Measurements from ENCODE around the gene RHOA. TPM values are rescaled to one million over a fixed set of nuclear protein-coding genes. Genes with fewer than 3 reads are reported as not detected.

The RHOA gene
- total and polyA plus RNA-seq, 2 of the 13 experiments (the other 11 are each of a cell fraction or from before 2014, with no cell fraction given), result 131 to 177 TPM

- FAIRE-seq (peak; percentile 93), DNase-seq (ENCODE audit: low spot score) (peak; percentile 89), ATAC-seq (peak; percentile 92)
- Histone ChIP-seq H3K27me3 (ENCODE audit: control insufficient read depth in 1 of 2, insufficient read depth in 2 of 2, low read length in 2 of 2) (no peaks in the 10 kb centered on the region), H3K9me3 (ENCODE audit: low read length) (no peaks in the 10 kb centered on the region), H3K36me3 (replicated peaks in 1 of 2; ENCODE audit: control insufficient read depth in 1 of 2, insufficient read depth in 2 of 2, low read length in 2 of 2) (peaks cover 3 to 9% of the 10 kb centered on the region in 2 experiments; a peak in 2 of 5 replicates), H2AFZ (ENCODE audit: low read length) (peak within 1 kb of the TSS; percentile 20), H3K4me1 (ENCODE audit: insufficient read depth, low read length) (peaks cover 44% of the 10 kb centered on the region), H3K27ac (ENCODE audit: extremely low read length, insufficient read depth, low read length) (peak within 1 kb of the TSS; percentile 93), H3K79me2 (ENCODE audit: insufficient read depth, low read length) (peaks cover 18% of the 10 kb centered on the region), H3K9ac (ENCODE audit: insufficient read depth, low read depth, low read length) (peak within 1 kb of the TSS; percentile 81), H3K4me3 (replicated peaks in 1 of 3; ENCODE audit: insufficient read depth in 1 of 3, low read depth in 2 of 3, low read length in 3 of 3) (peak within 1 kb of the TSS; percentile 76 to 90 (median 82)), H4K20me1 (ENCODE audit: insufficient read depth, low read length) (no peaks in the 10 kb centered on the region), H3K4me2 (ENCODE audit: low read depth, low read length) (peak within 1 kb of the TSS; percentile 89)
- 0% methylated on average over 6 of the region's 70 CpGs for WGBS (ENCODE audit: low lambda C conversion rate)
- in situ Hi-C loops (cut with HindIII; ENCODE audit: extremely low pct_ligation_motif_present, low pct_unique_long_range_greater_than_20kb) (loop anchor here (25.0 kb wide), 1 partner anchor 97 kb away; the partner anchor contains the start of gene NICN1), intact Hi-C loops (cut with micrococcal nuclease; ENCODE audit: unreplicated experiment) (loop anchor here (1.0 kb wide), 3 partner anchors 18 to 109 kb away; partner anchors contain the start of genes GPX1 and TCTA)
- CTCF ChIA-PET (ENCODE audit: low intra/inter-chr PET ratio, low total read pairs), result interaction anchor here (1.0 to 2.0 kb wide), 5 partner anchors 9 to 169 kb away, joined by 3 to 7 read pairs (median 5); partner anchors contain the start of genes AMT, GPX1 and KLHDC8B
- TSS peak; percentile 95 for BruUV-seq (replicated peaks)
- POLR2A ChIA-PET, result interaction anchor here (0.5 to 3.0 kb wide), 44 partner anchors 9 to 677 kb away, joined by 3 to 134 read pairs (median 5); partner anchors contain the start of genes AMT, CELSR3, DAG1 and GPX1
- TF ChIP-seq PREB (CRISPR knock-in tag; IDR thresholded peaks at IDR 0.05), result no peak
- no peak for TF ChIP-seq U2AF1 (optimal IDR thresholded peaks at IDR 0.05; ENCODE audit: low read depth, low read length)
- peak; percentile 99 for TF ChIP-seq IKZF4 (CRISPR knock-in tag; IDR thresholded peaks at IDR 0.05; ENCODE audit: borderline replicate concordance, low read depth, not compliant biosample characterization)
- peak; percentile 98 for TF ChIP-seq ZIK1 (CRISPR knock-in tag; IDR thresholded peaks at IDR 0.05; ENCODE audit: borderline replicate concordance, low read depth)
- TF ChIP-seq KMT2A (CRISPR knock-in tag; IDR thresholded peaks at IDR 0.05), result peak; percentile 88; the same call in 1 of the 2 replicates
- TF ChIP-seq MLLT10 (CRISPR knock-in tag; IDR thresholded peaks at IDR 0.05), result no peak
- TF ChIP-seq ZNF784 (CRISPR knock-in tag; IDR thresholded peaks at IDR 0.05; ENCODE audit: borderline replicate concordance), result peak; percentile 99
- peak; percentile 84 for TF ChIP-seq CTCF (CRISPR knock-in tag; IDR thresholded peaks at IDR 0.05)
- TF ChIP-seq BHLHE40 (IDR thresholded peaks at IDR 0.05; ENCODE audit: low read length), result peak; percentile 85
- TF ChIP-seq ZNF781 (CRISPR knock-in tag; IDR thresholded peaks at IDR 0.05; ENCODE audit: borderline replicate concordance, not compliant biosample characterization), result peak; percentile 84
- TF ChIP-seq HMGA1 (CRISPR knock-in tag; conservative IDR thresholded peaks at IDR 0.05), result no peak
- TF ChIP-seq ADNP (CRISPR knock-in tag; IDR thresholded peaks at IDR 0.05), result no peak
- peak; percentile 99 for TF ChIP-seq ATF7-NPFF (CRISPR knock-in tag; IDR thresholded peaks at IDR 0.05; ENCODE audit: low read depth)
- no peak for TF ChIP-seq EHMT2 (IDR thresholded peaks at IDR 0.05; ENCODE audit: borderline replicate concordance, low read depth, low read length)
- TF ChIP-seq USF2 (IDR thresholded peaks at IDR 0.05; ENCODE audit: low read depth, low read length), result no peak
- no peak for TF ChIP-seq USF2 (CRISPR knock-in tag; IDR thresholded peaks at IDR 0.05; ENCODE audit: borderline replicate concordance)
Observed at GRCh38 chr3:49339941-49340800, 71.6 kb downstream of the RHOA start, which contains the start of gene USP4. Gene USP4 (minus strand): TSS chr3:49340053. CDS start chr3:49340024, 29 bp downstream.
